ENCODE results near the gene CMSS1. TPM values are rescaled to one million over a fixed set of nuclear protein-coding genes. Genes with fewer than 3 reads are reported as not detected.

Gene CMSS1
- total and polyA plus RNA-seq, 2 of the 13 experiments (the other 11 are each of a cell fraction or from before 2014, with no cell fraction given), result 6.4 to 48.7 TPM

DNA sequence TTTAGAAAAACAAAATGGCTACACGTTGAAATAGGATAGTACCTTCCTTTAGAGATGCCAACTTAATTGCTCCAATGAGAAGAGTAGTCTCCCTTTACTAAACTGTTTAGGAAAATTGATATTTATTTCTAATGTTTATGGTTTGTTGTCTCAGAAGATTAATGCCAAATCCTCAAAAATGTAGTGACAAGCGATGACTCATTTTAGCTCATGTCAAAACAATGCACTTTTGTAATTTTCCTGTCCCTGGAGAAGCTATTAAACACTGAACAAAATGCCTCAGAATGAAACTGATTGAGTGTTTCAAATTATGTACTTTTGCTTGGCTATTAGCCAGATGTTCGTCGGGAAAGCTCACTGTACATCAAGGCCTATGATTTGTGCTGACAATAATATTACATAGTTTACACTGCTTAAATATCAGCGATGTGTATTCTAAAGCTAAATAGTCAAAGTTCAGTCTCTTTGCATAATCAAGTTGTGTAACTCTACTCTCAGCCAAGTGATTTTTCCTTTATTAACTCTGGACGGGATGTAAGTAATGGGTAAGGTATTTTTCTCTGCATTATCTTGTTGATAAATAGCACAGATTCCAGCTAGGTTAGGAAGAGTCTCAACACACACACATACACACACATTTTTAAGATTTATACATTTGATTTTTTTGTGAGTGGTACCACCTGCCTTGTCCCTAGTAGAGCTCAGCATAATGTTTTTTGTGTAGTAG is 83.7 kb downstream of the CMSS1 start (continued):
- TF ChIP-seq FOXJ3 (CRISPR knock-in tag; IDR thresholded peaks at IDR 0.05; ENCODE audit: borderline replicate concordance) (peak; percentile 87; the same call in 1 of the 2 replicates), RBFOX2 (IDR thresholded peaks at IDR 0.05; ENCODE audit: low read depth, low read length) (no peak), ZNF563 (CRISPR knock-in tag; IDR thresholded peaks at IDR 0.05) (no peak), ZFP36L1 (CRISPR knock-in tag; IDR thresholded peaks at IDR 0.05) (peak; percentile 52; the same call in 1 of the 2 replicates), TBX2 (CRISPR knock-in tag; IDR thresholded peaks at IDR 0.05; ENCODE audit: borderline replicate concordance) (peak; percentile 76), ZNF44 (CRISPR knock-in tag; IDR thresholded peaks at IDR 0.05) (no peak), TAF15 (IDR thresholded peaks at IDR 0.05; ENCODE audit: low read depth, low read length, poor library complexity, severe bottlenecking) (no peak), SOX6 (IDR thresholded peaks at IDR 0.05) (no peak), SOX6 (CRISPR knock-in tag; IDR thresholded peaks at IDR 0.05) (peak; percentile 95), NBN (conservative IDR thresholded peaks at IDR 0.05) (no peak), ISL2 (CRISPR knock-in tag; IDR thresholded peaks at IDR 0.05) (peak; percentile 92), NFYC (CRISPR knock-in tag; IDR thresholded peaks at IDR 0.05) (no peak), FOXM1 (CRISPR knock-in tag; IDR thresholded peaks at IDR 0.05) (no peak), NCOA1 (CRISPR knock-in tag; IDR thresholded peaks at IDR 0.05) (no peak)
- TF ChIP-seq, protein P1, sequence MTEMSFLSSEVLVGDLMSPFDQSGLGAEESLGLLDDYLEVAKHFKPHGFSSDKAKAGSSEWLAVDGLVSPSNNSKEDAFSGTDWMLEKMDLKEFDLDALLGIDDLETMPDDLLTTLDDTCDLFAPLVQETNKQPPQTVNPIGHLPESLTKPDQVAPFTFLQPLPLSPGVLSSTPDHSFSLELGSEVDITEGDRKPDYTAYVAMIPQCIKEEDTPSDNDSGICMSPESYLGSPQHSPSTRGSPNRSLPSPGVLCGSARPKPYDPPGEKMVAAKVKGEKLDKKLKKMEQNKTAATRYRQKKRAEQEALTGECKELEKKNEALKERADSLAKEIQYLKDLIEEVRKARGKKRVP (CRISPR knock-in tag; IDR thresholded peaks at IDR 0.05), result peak in 1 of 2 experiments; percentile 62; a peak in 2 of 4 replicates
- TF ChIP-seq, protein P2, sequence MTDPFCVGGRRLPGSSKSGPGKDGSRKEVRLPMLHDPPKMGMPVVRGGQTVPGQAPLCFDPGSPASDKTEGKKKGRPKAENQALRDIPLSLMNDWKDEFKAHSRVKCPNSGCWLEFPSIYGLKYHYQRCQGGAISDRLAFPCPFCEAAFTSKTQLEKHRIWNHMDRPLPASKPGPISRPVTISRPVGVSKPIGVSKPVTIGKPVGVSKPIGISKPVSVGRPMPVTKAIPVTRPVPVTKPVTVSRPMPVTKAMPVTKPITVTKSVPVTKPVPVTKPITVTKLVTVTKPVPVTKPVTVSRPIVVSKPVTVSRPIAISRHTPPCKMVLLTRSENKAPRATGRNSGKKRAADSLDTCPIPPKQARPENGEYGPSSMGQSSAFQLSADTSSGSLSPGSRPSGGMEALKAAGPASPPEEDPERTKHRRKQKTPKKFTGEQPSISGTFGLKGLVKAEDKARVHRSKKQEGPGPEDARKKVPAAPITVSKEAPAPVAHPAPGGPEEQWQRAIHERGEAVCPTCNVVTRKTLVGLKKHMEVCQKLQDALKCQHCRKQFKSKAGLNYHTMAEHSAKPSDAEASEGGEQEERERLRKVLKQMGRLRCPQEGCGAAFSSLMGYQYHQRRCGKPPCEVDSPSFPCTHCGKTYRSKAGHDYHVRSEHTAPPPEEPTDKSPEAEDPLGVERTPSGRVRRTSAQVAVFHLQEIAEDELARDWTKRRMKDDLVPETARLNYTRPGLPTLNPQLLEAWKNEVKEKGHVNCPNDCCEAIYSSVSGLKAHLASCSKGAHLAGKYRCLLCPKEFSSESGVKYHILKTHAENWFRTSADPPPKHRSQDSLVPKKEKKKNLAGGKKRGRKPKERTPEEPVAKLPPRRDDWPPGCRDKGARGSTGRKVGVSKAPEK (CRISPR knock-in tag; IDR thresholded peaks at IDR 0.05; ENCODE audit: borderline replicate concordance), result no peak
- TF ChIP-seq, protein P3, sequence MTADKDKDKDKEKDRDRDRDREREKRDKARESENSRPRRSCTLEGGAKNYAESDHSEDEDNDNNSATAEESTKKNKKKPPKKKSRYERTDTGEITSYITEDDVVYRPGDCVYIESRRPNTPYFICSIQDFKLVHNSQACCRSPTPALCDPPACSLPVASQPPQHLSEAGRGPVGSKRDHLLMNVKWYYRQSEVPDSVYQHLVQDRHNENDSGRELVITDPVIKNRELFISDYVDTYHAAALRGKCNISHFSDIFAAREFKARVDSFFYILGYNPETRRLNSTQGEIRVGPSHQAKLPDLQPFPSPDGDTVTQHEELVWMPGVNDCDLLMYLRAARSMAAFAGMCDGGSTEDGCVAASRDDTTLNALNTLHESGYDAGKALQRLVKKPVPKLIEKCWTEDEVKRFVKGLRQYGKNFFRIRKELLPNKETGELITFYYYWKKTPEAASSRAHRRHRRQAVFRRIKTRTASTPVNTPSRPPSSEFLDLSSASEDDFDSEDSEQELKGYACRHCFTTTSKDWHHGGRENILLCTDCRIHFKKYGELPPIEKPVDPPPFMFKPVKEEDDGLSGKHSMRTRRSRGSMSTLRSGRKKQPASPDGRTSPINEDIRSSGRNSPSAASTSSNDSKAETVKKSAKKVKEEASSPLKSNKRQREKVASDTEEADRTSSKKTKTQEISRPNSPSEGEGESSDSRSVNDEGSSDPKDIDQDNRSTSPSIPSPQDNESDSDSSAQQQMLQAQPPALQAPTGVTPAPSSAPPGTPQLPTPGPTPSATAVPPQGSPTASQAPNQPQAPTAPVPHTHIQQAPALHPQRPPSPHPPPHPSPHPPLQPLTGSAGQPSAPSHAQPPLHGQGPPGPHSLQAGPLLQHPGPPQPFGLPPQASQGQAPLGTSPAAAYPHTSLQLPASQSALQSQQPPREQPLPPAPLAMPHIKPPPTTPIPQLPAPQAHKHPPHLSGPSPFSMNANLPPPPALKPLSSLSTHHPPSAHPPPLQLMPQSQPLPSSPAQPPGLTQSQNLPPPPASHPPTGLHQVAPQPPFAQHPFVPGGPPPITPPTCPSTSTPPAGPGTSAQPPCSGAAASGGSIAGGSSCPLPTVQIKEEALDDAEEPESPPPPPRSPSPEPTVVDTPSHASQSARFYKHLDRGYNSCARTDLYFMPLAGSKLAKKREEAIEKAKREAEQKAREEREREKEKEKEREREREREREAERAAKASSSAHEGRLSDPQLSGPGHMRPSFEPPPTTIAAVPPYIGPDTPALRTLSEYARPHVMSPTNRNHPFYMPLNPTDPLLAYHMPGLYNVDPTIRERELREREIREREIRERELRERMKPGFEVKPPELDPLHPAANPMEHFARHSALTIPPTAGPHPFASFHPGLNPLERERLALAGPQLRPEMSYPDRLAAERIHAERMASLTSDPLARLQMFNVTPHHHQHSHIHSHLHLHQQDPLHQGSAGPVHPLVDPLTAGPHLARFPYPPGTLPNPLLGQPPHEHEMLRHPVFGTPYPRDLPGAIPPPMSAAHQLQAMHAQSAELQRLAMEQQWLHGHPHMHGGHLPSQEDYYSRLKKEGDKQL (CRISPR knock-in tag; IDR thresholded peaks at IDR 0.05; ENCODE audit: low read depth), result peak; percentile 64; the same call in 1 of the 2 replicates
- TF ChIP-seq, protein P4, sequence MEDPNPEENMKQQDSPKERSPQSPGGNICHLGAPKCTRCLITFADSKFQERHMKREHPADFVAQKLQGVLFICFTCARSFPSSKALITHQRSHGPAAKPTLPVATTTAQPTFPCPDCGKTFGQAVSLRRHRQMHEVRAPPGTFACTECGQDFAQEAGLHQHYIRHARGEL (CRISPR knock-in tag; IDR thresholded peaks at IDR 0.05), result no peak
- TF ChIP-seq, protein P5, sequence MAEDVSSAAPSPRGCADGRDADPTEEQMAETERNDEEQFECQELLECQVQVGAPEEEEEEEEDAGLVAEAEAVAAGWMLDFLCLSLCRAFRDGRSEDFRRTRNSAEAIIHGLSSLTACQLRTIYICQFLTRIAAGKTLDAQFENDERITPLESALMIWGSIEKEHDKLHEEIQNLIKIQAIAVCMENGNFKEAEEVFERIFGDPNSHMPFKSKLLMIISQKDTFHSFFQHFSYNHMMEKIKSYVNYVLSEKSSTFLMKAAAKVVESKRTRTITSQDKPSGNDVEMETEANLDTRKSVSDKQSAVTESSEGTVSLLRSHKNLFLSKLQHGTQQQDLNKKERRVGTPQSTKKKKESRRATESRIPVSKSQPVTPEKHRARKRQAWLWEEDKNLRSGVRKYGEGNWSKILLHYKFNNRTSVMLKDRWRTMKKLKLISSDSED (CRISPR knock-in tag; IDR thresholded peaks at IDR 0.05), result no peak

All from HepG2 (cell line).